Esophagus (tissue), 2 donors: ENCODE measurements around the gene TOMM20L. TPM values are rescaled to one million over a fixed set of nuclear protein-coding genes. Genes with fewer than 3 reads are reported as not detected.
"Not testable (repeated sequence)": the region's sequence is repeated elsewhere in the genome, so short reads cannot be mapped to it uniquely, and the experiment has no call there.

ENCODE experiments used
- H3K27ac ChIP-seq, 2 donors: one replicate each; pipeline ENCODE4 v1.5.1; 2013; ENCODE audit warnings: low read depth in 2 of 2, mild to moderate bottlenecking in 2 of 2, inconsistent platforms in 1 of 2, low read length in 1 of 2, moderate library complexity in 1 of 2
- H3K27me3 ChIP-seq, 2 donors: one replicate each; pipeline ENCODE4 v1.6.1; 2013; ENCODE audit warnings: low read length in 2 of 2, control low read depth in 1 of 2, mild to moderate bottlenecking in 1 of 2; ENCODE audit not compliant: insufficient read depth in 2 of 2, control insufficient read depth in 1 of 2
- H3K36me3 ChIP-seq, 2 donors: one replicate each; pipeline ENCODE4 v1.6.1; 2013; ENCODE audit warnings: low read length in 1 of 2; ENCODE audit not compliant: control insufficient read depth in 2 of 2, insufficient read depth in 2 of 2
- H3K4me1 ChIP-seq, 2 donors: one replicate each; pipeline ENCODE4 v1.6.1; 2013; ENCODE audit warnings: low read length in 1 of 2; ENCODE audit not compliant: control insufficient read depth in 2 of 2, insufficient read depth in 2 of 2
- H3K4me3 ChIP-seq, 2 donors: one replicate each; pipeline ENCODE4 v1.5.1; 2013; ENCODE audit warnings: low read length in 2 of 2, mild to moderate bottlenecking in 2 of 2, low read depth in 1 of 2, moderate library complexity in 1 of 2
- H3K9me3 ChIP-seq, 2 donors: one replicate each; pipeline ENCODE4 v1.6.1; 2013; ENCODE audit warnings: mild to moderate bottlenecking in 2 of 2, low read depth in 1 of 2, low read length in 1 of 2, moderate library complexity in 1 of 2; ENCODE audit not compliant: control insufficient read depth in 2 of 2, insufficient read depth in 1 of 2
- WGBS, 2 donors: extraction: QIAGEN DNeasy Blood & Tissue Kit; methylation state at CpG; one replicate each; pipeline ENCODE4 v1.1.7; 2013; 5-methylcytosine and 5-hydroxymethylcytosine counted together
- polyA plus RNA-seq, 2 donors: library from polyadenylated mRNA; stranded (reverse); fragments of 200-250 nt; gene quantifications; one replicate each; pipeline ENCODE4 v1.2.3, GENCODE V29; 2013
- donor health status: healthy with polysubstance abuse.
- donor health status: Bipolar disorder and iron deficiency.

TOMM20L gene
- not detected for polyA plus RNA-seq

GRCh38 chr14:58395812-58396788 is at the start of gene TOMM20L:
Gene TOMM20L, plus strand, starts transcription at chr14:58395930. Its CDS starts 28 bp downstream, at chr14:58395958.
- Histone ChIP-seq H3K4me1 (peaks cover 0 to 4% of the 10 kb centered on the region in 2 donors), H3K4me3 (peak within 1 kb of the TSS; percentile 66 to 75), H3K27ac (peak within 1 kb of the TSS; percentile 80 to 90), H3K27me3 (no peaks in the 10 kb centered on the region), H3K9me3 (no peaks in the 10 kb centered on the region), H3K36me3 (no peaks in the 10 kb centered on the region)
- 7% methylated on average over 75 to 86 of the region's 86 CpGs for WGBS, 2 donors

GRCh38 chr14:58353516-58354299 is 42.0 kb upstream of the TOMM20L start:
- H3K27ac ChIP-seq, result no peak overlapping the region
- H3K9me3 ChIP-seq, result no peaks in the 10 kb centered on the region
- H3K4me1 ChIP-seq, result no peaks in the 10 kb centered on the region
- WGBS, 2 donors, result 60 to 68% methylated on average over 4 of the region's 4 CpGs
- no peaks in the 10 kb centered on the region for H3K27me3 ChIP-seq
- H3K36me3 ChIP-seq, result peaks cover 5 to 9% of the 10 kb centered on the region in 2 donors
- H3K4me3 ChIP-seq, result no peak overlapping the region

- WGBS, 2 donors, result 69 to 78% methylated on average over 2 of the region's 2 CpGs
- no peaks in the 10 kb centered on the region for H3K9me3 ChIP-seq
- H3K27ac ChIP-seq, result no peak overlapping the region
- H3K36me3 ChIP-seq, result peaks cover 8 to 11% of the 10 kb centered on the region in 2 donors
- H3K4me1 ChIP-seq, result no peaks in the 10 kb centered on the region
- no peaks in the 10 kb centered on the region for H3K27me3 ChIP-seq
- H3K4me3 ChIP-seq, result no peak overlapping the region
These were observed 40.9 kb upstream of the TOMM20L start for GRCh38 chr14:58354808-58355207.

GRCh38 chr14:58356268-58356667 is 39.5 kb upstream of the TOMM20L start:
- H3K9me3 ChIP-seq, result no peaks in the 10 kb centered on the region
- H3K36me3 ChIP-seq, result peaks cover 10 to 12% of the 10 kb centered on the region in 2 donors
- no peaks in the 10 kb centered on the region for H3K4me1 ChIP-seq
- no peak overlapping the region for H3K27ac ChIP-seq
- no peak overlapping the region for H3K4me3 ChIP-seq
- WGBS, 2 donors, result 80 to 82% methylated on average over 1 of the region's 1 CpG
- no peaks in the 10 kb centered on the region for H3K27me3 ChIP-seq

- not testable (repeated sequence) for H3K27ac ChIP-seq, H3K4me1 ChIP-seq, H3K36me3 ChIP-seq, H3K27me3 ChIP-seq, H3K9me3 ChIP-seq, H3K4me3 ChIP-seq
- whole genome bisulfite sequencing, 2 donors, result 100% methylated on average over 1 of the region's 1 CpG
These were observed 33.5 kb upstream of the TOMM20L start for GRCh38 chr14:58362272-58362671.

- no peaks in the 10 kb centered on the region for H3K9me3 ChIP-seq
- no peak overlapping the region for H3K4me3 ChIP-seq
- H3K36me3 ChIP-seq, result peaks cover 7 to 11% of the 10 kb centered on the region in 2 donors
- no peaks in the 10 kb centered on the region for H3K27me3 ChIP-seq
- H3K4me1 ChIP-seq, result no peaks in the 10 kb centered on the region
- H3K27ac ChIP-seq, result no peak overlapping the region
- WGBS, 2 donors, result 91 to 95% methylated on average over 3 of the region's 3 CpGs
These were observed 32.8 kb upstream of the TOMM20L start for GRCh38 chr14:58362798-58363412.

- no peak overlapping the region for H3K27ac ChIP-seq
- H3K4me3 ChIP-seq, result no peak overlapping the region
- peaks cover 5 to 8% of the 10 kb centered on the region in 2 donors for H3K36me3 ChIP-seq
- H3K27me3 ChIP-seq, result no peaks in the 10 kb centered on the region
- no peaks in the 10 kb centered on the region for H3K9me3 ChIP-seq
- no peaks in the 10 kb centered on the region for H3K4me1 ChIP-seq
- WGBS, 2 donors, result 91% methylated on average over 4 of the region's 4 CpGs
These were observed 31.4 kb upstream of the TOMM20L start for GRCh38 chr14:58364316-58364715.

GRCh38 chr14:58367296-58367695 is 28.4 kb upstream of the TOMM20L start:
- WGBS, 2 donors, result 83 to 85% methylated on average over 3 of the region's 3 CpGs
- no peaks in the 10 kb centered on the region for H3K9me3 ChIP-seq
- H3K36me3 ChIP-seq, result peaks cover 4 to 9% of the 10 kb centered on the region in 2 donors
- H3K4me1 ChIP-seq, result no peaks in the 10 kb centered on the region
- no peak overlapping the region for H3K4me3 ChIP-seq
- no peaks in the 10 kb centered on the region for H3K27me3 ChIP-seq
- no peak overlapping the region for H3K27ac ChIP-seq

GRCh38 chr14:58368956-58369355 is 26.8 kb upstream of the TOMM20L start:
- Histone ChIP-seq H3K36me3 (peaks cover 2 to 9% of the 10 kb centered on the region in 2 donors), H3K27me3 (no peaks in the 10 kb centered on the region), H3K4me1 (no peaks in the 10 kb centered on the region), H3K9me3 (no peaks in the 10 kb centered on the region), H3K4me3 (no peak overlapping the region), H3K27ac (no peak overlapping the region)
- 90 to 92% methylated on average over 1 of the region's 1 CpG for WGBS, 2 donors
